ENCODE results near the gene ATP2A1.
"Not testable (repeated sequence)": the region's sequence is repeated elsewhere in the genome, so short reads cannot be mapped to it uniquely, and the experiment has no call there.

ATP2A1 gene

GRCh38 chr16:28913946-28914724, 35.8 kb downstream of the ATP2A1 start:
- DNase-seq = peak; percentile 32

GRCh38 chr16:28915181-28915580, 36.9 kb downstream of the ATP2A1 start:
- DNase-seq = no peak

- no peak for DNase-seq
These were observed 38.8 kb downstream of the ATP2A1 start for GRCh38 chr16:28917095-28917494.

GRCh38 chr16:28918698-28919097, 40.4 kb downstream of the ATP2A1 start:
- DNase-seq = no peak

GRCh38 chr16:28923231-28923587, 44.9 kb downstream of the ATP2A1 start:
- peak; percentile 60 for DNase-seq

GRCh38 chr16:28923652-28924398, 45.5 kb downstream of the ATP2A1 start:
- DNase-seq = no peak

GRCh38 chr16:28924399-28924761, 46.1 kb downstream of the ATP2A1 start:
- DNase-seq = no peak

- peak; percentile 95 for DNase-seq
These were observed 46.6 kb downstream of the ATP2A1 start, which contains the start of gene RABEP2 for GRCh38 chr16:28924762-28925385. Gene RABEP2 (minus strand): TSS chr16:28925238. CDS start chr16:28925163, 75 bp downstream.

- peak; percentile 63 for DNase-seq
These were observed 47.3 kb downstream of the ATP2A1 start for GRCh38 chr16:28925386-28926228.

- DNase-seq = not testable (repeated sequence)
These were observed 48.0 kb downstream of the ATP2A1 start for GRCh38 chr16:28926284-28926683.

GRCh38 chr16:28927815-28928214, 49.5 kb downstream of the ATP2A1 start:
- no peak for DNase-seq

- no peak for DNase-seq
These were observed 51.9 kb downstream of the ATP2A1 start for GRCh38 chr16:28930203-28930602.

GRCh38 chr16:28930652-28931051, 52.4 kb downstream of the ATP2A1 start:
- DNase-seq = no peak

GRCh38 chr16:28931801-28932225, 53.5 kb downstream of the ATP2A1 start, which contains the start of gene CD19:
Gene CD19 (plus strand): TSS chr16:28931971. CDS start chr16:28932001, 30 bp downstream.
- no peak for DNase-seq

GRCh38 chr16:28932339-28933141, 54.3 kb downstream of the ATP2A1 start:
- no peak for DNase-seq

GRCh38 chr16:28933171-28933570, 54.9 kb downstream of the ATP2A1 start:
- DNase-seq = no peak

GRCh38 chr16:28935346-28935745, 57.1 kb downstream of the ATP2A1 start:
- DNase-seq = no peak

- peak; percentile 91 for DNase-seq
These were observed 57.9 kb downstream of the ATP2A1 start for GRCh38 chr16:28935924-28936783.

- no peak for DNase-seq
These were observed 58.5 kb downstream of the ATP2A1 start for GRCh38 chr16:28936784-28937155.

GRCh38 chr16:28937222-28937876, 59.1 kb downstream of the ATP2A1 start:
- DNase-seq = no peak

Data from NCI-H774 (cell line).